HCT116 (cell line): ENCODE results near the gene PA2G4.

Source experiments
- CEBPB ChIP-seq: IDR thresholded peaks from 2 replicates; pipeline ENCODE4 v1.6.1; 2012; ENCODE audit warnings: low read depth
- ELF1 ChIP-seq: IDR thresholded peaks from 2 replicates; pipeline ENCODE4 v1.6.1; 2012; ENCODE audit warnings: low read depth, borderline replicate concordance
- EZH2 ChIP-seq: fragments of 200-600 bp; sonication (generic); IDR thresholded peaks from 2 replicates; pipeline ENCODE4 v1.6.1; 2017; ENCODE audit warnings: antibody characterized with exemption, mixed run types
- FOSL1 ChIP-seq: IDR thresholded peaks from 2 replicates; pipeline ENCODE4 v1.6.1; 2012; ENCODE audit warnings: low read depth
- MAX ChIP-seq: IDR thresholded peaks from 2 replicates; pipeline ENCODE4 v1.6.1; 2012
- POLR2A ChIP-seq: IDR thresholded peaks from 2 replicates; pipeline ENCODE4 v1.7.0; 2011; ENCODE audit warnings: borderline replicate concordance; ENCODE audit not compliant: insufficient read depth, insufficient read length; ENCODE audit errors: extremely low read depth
- POLR2AphosphoS5 ChIP-seq: IDR thresholded peaks from 2 replicates; pipeline ENCODE4 v1.6.1; 2011; ENCODE audit warnings: mild to moderate bottlenecking, low read depth, low read length, moderate library complexity
- RAD21 ChIP-seq: IDR thresholded peaks from 2 replicates; pipeline ENCODE4 v1.6.1; 2012; ENCODE audit warnings: low read depth, mild to moderate bottlenecking
- SIN3A ChIP-seq: IDR thresholded peaks from 2 replicates; pipeline ENCODE4 v1.6.1; 2012; ENCODE audit warnings: low read depth
- SRF ChIP-seq: IDR thresholded peaks from 2 replicates; pipeline ENCODE4 v1.6.1; 2012; ENCODE audit warnings: low read depth
- YY1 ChIP-seq: IDR thresholded peaks from 2 replicates; pipeline ENCODE4 v1.6.1; 2011; ENCODE audit warnings: low read length, low read depth, moderate library complexity, mild to moderate bottlenecking; ENCODE audit not compliant: insufficient replicate concordance; ENCODE audit errors: extremely low read depth
- TF ChIP-seq, protein P1 (sequence below), 3 experiments: fragments of 200-600 bp in 1 of 3; sonication (generic) in 1 of 3; IDR thresholded peaks in 2 of 3; conservative IDR thresholded peaks in 1 of 3; 2 replicates each; pipeline ENCODE4 v1.5.1; 2012 to 2017; ENCODE audit warnings: low read depth in 2 of 3, low read length in 2 of 3, antibody characterized with exemption in 1 of 3, borderline replicate concordance in 1 of 3, control low read depth in 1 of 3, mild to moderate bottlenecking in 1 of 3, mixed read lengths in 1 of 3, mixed run types in 1 of 3, moderate library complexity in 1 of 3; ENCODE audit not compliant: insufficient read depth in 1 of 3
- TF ChIP-seq, protein P2 (sequence below): IDR thresholded peaks from 2 replicates; pipeline ENCODE4 v1.6.1; 2012; ENCODE audit warnings: low read depth

DNA sequence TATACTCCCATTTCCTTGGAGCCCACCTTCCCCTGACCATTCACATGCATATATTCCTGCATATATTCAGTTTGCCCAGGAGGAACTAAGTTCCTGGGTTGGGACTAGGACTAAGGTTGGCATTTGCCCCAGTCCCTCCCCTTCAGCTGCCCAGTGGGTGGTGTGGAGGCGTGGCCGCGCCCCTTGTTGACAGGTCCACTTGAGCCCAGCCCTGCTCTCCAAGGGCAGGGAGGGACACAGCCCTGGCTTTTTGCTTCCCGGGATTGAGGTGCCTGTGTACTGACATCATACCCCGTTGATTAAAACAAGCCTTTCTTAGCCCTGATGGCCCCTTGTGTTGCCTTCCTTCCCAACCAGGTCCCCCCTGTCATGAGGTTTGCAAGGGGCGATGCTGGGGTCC, 17.1 kb upstream of the PA2G4 start:
- no peak for TF ChIP-seq POLR2A
- TF ChIP-seq YY1: no peak
- TF ChIP-seq, protein P1, sequence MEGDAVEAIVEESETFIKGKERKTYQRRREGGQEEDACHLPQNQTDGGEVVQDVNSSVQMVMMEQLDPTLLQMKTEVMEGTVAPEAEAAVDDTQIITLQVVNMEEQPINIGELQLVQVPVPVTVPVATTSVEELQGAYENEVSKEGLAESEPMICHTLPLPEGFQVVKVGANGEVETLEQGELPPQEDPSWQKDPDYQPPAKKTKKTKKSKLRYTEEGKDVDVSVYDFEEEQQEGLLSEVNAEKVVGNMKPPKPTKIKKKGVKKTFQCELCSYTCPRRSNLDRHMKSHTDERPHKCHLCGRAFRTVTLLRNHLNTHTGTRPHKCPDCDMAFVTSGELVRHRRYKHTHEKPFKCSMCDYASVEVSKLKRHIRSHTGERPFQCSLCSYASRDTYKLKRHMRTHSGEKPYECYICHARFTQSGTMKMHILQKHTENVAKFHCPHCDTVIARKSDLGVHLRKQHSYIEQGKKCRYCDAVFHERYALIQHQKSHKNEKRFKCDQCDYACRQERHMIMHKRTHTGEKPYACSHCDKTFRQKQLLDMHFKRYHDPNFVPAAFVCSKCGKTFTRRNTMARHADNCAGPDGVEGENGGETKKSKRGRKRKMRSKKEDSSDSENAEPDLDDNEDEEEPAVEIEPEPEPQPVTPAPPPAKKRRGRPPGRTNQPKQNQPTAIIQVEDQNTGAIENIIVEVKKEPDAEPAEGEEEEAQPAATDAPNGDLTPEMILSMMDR (IDR thresholded peaks at IDR 0.05 in 2 of 3, conservative IDR thresholded peaks at IDR 0.05 in 1 of 3; ENCODE audit: borderline replicate concordance in 1 of 3, insufficient read depth in 1 of 3, low read depth in 2 of 3, low read length in 2 of 3): no peak
- no peak for TF ChIP-seq EZH2
- TF ChIP-seq MAX: no peak
- TF ChIP-seq, protein P2, sequence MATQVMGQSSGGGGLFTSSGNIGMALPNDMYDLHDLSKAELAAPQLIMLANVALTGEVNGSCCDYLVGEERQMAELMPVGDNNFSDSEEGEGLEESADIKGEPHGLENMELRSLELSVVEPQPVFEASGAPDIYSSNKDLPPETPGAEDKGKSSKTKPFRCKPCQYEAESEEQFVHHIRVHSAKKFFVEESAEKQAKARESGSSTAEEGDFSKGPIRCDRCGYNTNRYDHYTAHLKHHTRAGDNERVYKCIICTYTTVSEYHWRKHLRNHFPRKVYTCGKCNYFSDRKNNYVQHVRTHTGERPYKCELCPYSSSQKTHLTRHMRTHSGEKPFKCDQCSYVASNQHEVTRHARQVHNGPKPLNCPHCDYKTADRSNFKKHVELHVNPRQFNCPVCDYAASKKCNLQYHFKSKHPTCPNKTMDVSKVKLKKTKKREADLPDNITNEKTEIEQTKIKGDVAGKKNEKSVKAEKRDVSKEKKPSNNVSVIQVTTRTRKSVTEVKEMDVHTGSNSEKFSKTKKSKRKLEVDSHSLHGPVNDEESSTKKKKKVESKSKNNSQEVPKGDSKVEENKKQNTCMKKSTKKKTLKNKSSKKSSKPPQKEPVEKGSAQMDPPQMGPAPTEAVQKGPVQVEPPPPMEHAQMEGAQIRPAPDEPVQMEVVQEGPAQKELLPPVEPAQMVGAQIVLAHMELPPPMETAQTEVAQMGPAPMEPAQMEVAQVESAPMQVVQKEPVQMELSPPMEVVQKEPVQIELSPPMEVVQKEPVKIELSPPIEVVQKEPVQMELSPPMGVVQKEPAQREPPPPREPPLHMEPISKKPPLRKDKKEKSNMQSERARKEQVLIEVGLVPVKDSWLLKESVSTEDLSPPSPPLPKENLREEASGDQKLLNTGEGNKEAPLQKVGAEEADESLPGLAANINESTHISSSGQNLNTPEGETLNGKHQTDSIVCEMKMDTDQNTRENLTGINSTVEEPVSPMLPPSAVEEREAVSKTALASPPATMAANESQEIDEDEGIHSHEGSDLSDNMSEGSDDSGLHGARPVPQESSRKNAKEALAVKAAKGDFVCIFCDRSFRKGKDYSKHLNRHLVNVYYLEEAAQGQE: no peak
- no peak for TF ChIP-seq SIN3A
- TF ChIP-seq RAD21: no peak
- TF ChIP-seq SRF: no peak
- TF ChIP-seq POLR2AphosphoS5: no peak
- TF ChIP-seq CEBPB: no peak
- no peak for TF ChIP-seq ELF1
- TF ChIP-seq FOSL1: no peak
